ENCODE measurements around the gene SLC17A6. TPM values are rescaled to one million over a fixed set of nuclear protein-coding genes. Genes with fewer than 3 reads are reported as not detected.

The SLC17A6 gene
- not detected for polyA plus RNA-seq (ENCODE audit: insufficient read length in 3 of 3)

DNA sequence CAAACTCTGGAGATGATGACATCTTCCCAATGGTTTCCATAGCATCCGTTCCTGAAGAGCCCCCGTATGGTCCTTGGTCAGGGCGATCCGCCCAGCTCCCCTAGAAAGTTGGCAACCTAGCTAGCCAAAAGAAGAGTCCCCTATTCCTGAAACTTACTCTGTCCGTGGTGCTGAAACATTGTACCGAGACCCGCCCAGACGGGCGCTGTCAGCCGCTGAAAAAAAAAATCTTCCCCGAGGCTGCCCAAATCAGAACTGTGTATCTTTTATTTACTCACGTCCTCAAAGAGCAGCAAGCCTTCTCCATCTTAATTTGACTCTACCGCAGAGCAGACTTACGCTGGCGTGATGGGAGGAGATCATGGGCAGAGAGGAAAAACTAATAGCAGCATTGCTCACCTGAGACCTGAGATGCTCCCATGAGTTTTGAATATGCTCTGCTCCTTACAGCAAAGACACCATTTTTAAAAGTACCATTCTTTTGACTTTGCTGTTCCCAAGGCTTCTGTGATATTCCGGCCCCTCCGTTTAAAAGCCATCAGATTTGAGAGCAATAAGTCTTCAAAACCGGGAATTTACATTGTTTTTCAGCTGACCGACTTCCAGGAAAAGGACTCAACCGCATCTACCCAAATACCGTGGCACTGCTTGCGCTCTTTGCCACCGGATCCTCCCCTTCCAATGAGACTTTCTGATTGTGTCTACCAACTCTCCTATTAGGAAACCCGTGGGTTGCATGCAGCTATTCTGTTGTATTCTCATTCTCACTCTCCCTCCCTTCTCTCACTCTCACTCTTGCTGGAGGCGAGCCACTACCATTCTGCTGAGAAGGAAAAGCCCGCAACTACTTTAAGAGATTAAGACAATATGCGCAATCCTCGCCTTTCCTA, at the start of gene SLC17A6:
Gene SLC17A6, plus strand, starts transcription at position 786 of the 890 bp plus-strand sequence. CDS start 153 bp downstream, outside the sequence.
- peak; percentile 41 to 54 (median 53) for DNase-seq (ENCODE audit: low read depth in 3 of 3, low spot score in 2 of 3)

DNA sequence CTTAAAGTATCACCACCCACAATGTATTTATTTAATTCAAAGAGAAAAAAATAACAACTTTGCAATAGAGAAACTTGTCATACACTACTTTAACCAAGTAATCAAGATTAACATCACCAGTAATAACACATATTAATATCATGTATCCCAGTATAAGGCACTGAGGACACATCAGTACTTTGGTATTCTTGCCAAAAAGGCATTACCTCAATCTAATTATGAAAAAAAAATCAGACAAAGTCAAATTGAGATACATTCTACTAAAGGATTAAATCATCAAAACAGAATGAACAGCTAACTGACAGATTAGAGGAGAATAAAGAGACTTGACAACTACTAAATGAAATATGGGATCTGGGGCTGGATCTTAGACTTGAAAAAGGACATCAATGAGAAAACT, 35.8 kb upstream of the SLC17A6 start:
- DNase-seq (ENCODE audit: low read depth in 3 of 3, low spot score in 2 of 3), result no peak

DNA sequence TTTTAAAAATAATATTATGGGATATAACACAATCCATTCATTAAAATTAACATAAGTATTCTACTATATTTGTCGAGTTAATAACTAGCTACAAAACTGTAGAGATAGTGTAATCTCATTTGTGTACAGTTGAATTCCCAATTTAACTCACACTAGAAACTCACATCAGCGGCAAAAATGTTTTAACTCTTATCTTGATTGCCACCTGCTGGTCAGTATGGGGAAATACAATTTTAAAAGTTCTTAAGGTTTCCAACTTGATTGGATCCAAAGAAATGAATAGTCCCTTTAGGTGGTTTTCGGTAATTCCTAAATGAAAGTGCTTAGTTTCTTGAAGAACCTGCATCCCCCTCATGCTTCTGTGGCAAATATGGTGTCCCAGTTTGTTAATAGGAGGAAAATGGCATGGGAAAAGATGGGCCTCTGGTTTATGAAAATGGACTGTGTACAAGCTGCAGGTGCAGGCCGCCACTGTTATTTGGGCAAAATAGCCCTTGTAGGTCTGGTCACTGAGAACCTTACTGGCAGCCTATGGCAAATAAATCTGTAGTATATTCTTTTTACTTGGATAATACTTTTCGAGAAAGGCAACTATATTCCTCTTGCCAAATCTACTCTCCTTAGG, 33.7 kb upstream of the SLC17A6 start:
- peak in 2 of 3 donors; percentile 4 to 14 for DNase-seq (ENCODE audit: low read depth in 3 of 3, low spot score in 2 of 3)

DNA sequence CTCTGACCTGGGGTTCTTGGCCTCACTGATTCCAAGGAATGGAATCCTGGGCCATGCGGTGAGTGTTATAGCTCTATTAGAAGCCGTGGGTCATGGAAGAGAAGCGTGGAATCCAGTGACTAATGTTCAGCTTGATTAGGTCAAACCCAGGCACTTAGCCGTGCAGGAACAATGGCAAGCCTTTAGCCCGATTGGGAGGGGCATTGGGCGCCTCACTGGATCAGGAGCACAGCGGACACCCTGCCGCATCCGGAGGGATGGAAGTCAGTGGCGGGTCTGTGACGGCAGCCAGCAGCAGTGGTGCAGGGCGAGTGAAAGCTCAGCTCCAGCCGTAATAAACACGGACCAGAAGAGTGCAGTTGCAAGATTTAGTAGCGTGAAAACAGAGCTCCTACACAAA, 20.5 kb upstream of the SLC17A6 start:
- DNase-seq (ENCODE audit: low read depth in 3 of 3, low spot score in 2 of 3), result no peak

DNA sequence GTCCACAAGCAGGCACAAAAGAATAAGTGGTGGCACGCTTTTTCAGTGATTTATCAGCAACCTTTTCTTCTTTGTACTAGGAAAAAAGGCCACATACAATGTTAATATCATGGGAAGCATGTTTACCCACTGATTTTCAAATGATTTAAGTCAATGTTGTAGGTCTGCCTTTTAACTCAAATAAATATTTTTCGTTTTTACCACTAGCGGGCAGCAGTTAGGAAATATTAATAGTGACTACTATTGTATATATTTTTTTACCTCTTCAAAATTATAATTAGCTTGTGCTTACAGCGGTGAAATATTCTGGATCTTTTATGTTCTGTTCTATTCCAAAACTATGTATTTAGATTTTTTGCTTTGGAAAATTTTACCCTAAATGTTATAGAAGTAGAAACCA, 6.4 kb upstream of the SLC17A6 start:
- DNase-seq (ENCODE audit: low read depth in 3 of 3, low spot score in 2 of 3), result no peak

DNA sequence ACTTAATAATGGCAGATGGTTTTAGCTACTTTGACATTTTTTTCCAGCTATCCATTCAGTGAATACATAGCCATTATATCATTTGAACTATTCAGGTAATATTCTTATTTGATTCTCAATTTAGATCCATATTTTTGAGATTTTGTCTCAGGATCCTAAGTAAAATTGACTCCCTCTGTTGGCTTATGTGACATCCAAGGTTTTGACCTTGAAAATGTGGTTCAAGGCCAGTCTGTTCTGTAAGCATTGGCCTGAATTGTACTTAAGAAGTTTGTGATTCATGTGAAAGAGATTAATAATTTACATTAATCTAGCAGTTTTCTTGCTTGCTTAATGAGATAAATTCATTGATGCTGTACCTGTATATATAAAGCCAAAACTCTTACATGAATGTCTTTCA, 1.6 kb upstream of the SLC17A6 start:
- DNase-seq (ENCODE audit: low read depth in 3 of 3, low spot score in 2 of 3), result no peak

DNA sequence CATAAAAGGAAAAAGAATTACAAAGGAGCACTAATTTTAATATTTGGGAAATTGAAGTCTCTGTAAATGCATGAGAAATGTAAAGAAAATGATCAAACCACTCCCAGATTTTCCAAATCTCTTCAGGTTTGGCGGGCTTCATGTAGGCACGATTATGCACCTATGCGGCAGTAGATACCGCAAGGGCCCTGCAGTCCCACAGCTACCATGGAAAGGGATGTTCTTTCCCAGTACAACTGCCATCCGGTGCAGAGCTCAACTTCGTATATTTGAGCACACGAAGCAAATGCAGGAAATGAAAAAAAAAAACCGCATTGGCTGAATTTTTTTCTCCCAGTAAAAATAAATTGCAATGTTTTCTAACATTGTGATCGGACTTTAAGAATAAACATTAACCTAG, 1.4 kb downstream of the SLC17A6 start:
- DNase-seq (ENCODE audit: low read depth in 3 of 3, low spot score in 2 of 3), result no peak

DNA sequence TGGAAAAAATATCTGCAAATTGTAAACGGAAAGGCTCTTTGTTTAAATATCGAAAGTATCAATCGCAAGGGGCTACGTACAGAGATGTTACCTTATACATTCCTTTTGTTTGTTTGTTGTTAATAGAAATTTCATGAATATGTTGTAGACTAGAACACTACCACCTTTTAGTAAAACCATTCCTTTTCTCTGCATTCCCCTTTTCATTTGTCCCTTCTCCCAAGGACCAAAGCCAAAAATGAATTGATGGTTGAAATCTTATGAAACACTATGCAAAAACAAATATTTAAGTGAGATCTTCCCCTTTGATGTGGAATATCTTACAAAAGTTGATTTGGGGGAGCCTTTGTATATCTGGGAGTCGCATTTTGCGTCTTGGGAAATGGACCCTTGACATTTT, 2.1 kb downstream of the SLC17A6 start:
- DNase-seq (ENCODE audit: low read depth in 3 of 3, low spot score in 2 of 3), result no peak

DNA sequence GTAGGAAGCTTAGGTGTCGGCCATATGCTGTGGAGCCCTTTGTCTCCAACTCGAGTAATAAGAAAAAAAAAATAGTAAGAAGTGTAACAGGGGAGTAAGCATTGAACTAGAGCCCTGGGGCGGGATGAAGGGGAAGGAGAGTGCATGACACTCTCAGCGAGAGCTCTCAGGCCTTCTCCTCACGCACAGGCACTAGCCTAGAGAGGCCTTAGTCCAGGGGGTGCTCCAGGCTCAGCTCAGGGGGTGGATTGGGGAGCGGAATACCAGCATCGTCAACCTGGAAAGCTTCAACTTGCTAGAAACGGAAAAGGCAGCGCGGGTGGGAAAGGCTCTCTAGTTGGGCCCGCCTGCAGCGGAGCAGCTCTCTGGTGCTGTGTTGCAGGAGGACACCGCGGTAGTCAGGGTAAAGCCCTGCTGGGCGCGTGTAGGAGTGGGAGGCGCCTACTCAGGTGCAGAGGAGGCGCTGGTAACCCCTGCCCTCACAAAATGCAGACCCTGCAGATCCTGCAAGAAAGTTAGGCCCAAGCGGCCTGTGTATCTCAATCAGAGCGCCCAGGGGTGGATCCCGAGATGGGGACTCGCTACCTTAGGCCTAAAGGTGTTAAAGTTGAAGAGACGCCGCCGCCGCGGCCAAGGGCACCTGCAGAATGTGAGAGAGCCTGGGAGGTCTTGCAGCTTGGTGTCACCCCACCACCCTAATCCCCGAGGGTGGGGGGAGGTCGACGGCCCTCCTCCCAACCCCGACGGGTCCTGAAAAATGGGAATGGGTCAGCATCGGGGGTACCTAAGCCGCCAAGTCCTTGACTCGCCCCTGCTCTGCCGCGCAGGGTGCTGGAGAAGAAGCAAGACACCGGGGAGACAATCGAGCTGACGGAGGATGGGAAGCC, 2.8 kb downstream of the SLC17A6 start:
- DNase-seq (ENCODE audit: low read depth in 3 of 3, low spot score in 2 of 3), result no peak

DNA sequence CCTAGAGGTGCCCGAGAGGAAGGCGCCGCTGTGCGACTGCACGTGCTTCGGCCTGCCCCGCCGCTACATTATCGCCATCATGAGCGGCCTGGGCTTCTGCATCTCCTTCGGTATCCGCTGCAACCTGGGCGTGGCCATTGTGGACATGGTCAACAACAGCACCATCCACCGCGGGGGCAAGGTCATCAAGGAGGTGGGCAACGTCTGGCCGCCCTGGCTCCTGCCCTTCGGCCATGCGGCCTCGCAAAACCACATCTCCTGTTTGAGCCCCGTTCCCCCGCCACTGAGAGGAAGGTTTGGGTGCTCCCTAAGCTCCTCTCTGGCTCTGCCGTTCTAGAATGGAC, 3.4 kb downstream of the SLC17A6 start:
- DNase-seq (ENCODE audit: low read depth in 3 of 3, low spot score in 2 of 3), result no peak

DNA sequence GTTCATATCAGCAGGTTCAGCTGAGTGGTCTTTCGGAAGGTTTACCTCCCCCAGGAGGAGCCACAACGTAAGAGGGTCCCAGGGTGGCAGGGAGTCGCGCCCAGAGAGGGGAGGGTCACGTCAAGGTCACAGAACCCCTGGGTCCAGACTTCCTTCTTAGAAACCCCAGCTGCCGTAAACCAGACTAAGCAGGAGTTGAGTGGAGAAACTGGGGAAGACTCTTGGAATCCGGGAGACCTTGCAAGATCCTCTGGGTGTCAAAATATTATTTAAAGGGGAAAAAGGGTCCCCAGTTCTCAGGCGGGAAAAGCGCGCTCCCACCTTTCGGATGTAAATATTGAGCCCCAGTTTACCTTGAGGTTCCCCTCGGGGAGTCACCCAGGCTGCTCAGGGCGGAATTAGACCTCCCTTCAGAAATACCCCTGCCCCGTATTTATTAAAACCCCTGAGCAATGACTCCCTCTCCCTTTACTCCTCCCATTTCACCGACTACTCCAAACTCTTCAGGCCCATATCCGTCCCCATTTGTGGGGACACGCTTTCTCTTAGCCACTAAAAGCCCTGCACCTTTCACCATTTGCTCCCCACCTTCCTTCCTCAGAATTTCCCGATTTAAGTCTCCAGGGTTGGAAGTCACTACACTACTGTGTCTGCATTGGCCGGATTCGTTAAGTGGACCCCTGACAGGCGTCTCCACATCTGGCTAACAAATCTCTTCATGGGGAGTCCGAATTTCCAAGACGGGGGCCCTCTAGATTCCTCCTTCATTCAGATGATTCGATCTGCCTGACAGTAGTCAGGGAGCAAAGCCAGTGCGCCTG, 4.2 kb downstream of the SLC17A6 start:
- no peak for DNase-seq (ENCODE audit: low read depth in 3 of 3, low spot score in 2 of 3)

DNA sequence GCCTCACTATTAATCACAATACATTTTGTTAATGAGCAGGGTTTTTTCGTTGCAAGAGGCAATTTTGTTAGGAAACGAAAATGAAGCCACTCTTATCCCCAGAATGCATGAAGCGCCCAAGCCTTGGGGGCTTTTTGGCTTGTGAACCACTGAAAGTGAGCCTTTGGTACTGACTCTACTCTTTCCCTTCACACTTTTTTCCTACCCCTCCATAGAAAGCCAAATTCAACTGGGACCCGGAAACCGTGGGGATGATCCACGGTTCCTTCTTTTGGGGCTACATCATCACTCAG, 4.8 kb downstream of the SLC17A6 start:
- no peak for DNase-seq (ENCODE audit: low read depth in 3 of 3, low spot score in 2 of 3)

DNA sequence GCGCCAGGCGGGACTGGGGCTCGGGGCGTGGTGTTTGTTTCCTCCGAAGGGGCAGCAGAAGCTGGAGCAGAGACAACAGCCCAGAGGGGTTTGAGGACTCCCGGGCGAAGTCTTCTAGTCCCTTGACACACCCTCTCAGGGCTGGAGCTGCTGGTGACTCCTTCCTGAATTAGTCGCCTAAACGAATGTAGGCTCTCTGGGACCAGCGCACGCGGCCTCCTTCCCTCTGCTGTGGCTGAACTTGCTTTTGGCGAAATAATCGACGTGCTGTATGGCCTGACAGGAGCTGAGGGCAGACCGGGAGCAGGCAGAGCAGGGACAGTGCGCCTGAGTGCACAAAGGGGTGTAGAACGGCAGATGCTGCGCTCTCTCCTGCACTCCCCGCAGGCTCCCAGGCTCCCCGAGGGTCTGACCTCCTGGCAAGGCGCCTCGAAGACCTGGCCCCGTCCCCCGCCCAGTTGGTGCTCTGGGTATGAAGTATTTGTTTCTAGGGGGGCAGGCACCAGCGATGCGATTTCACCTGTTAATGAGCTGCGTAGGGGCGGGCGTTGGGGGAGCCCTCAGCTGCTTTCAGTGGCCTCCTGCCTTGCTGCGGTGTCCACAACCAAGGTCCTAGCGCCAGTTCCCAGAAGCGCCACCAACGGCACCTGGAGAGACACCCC, 5.3 kb downstream of the SLC17A6 start:
- no peak for DNase-seq (ENCODE audit: low read depth in 3 of 3, low spot score in 2 of 3)

DNA sequence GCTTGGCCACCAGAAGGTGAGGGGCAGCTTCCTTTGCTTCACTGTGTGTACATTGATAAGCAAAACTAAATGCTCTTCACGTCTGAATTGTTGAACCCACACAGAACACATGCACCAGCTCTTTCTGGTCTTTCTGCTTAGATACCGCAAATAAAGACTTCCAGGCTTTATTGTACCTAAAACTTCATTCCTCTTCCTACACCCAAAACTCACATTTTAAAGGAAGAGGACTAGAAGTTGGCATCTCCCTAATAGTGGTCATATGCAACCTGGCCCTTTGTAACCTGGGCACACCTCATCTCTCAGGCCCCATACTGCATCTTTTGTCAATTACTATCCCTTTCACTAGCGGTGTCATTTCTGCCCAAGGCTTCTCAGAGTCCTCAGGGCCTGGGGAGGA, 5.9 kb downstream of the SLC17A6 start:
- DNase-seq (ENCODE audit: low read depth in 3 of 3, low spot score in 2 of 3), result no peak

DNA sequence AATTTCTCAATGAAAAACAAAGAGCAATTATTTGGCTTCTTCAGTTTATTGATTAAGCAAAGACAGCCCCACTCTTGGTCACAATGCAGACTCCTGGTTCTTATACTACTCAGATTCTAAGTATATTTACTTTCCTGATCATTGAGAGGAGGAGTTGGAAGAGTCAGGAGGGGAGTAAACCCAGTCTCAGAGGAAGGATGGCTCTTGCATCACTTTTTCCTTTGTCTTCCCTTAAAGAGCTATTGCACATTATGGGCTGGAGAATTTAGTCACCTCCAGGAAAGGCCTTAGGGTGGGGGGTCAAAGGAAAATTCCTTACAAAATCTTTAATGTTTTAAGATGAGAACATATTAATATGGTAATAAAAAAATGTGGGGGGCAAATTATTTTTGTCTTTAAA, 8.1 kb downstream of the SLC17A6 start:
- DNase-seq (ENCODE audit: low read depth in 3 of 3, low spot score in 2 of 3), result no peak

DNA sequence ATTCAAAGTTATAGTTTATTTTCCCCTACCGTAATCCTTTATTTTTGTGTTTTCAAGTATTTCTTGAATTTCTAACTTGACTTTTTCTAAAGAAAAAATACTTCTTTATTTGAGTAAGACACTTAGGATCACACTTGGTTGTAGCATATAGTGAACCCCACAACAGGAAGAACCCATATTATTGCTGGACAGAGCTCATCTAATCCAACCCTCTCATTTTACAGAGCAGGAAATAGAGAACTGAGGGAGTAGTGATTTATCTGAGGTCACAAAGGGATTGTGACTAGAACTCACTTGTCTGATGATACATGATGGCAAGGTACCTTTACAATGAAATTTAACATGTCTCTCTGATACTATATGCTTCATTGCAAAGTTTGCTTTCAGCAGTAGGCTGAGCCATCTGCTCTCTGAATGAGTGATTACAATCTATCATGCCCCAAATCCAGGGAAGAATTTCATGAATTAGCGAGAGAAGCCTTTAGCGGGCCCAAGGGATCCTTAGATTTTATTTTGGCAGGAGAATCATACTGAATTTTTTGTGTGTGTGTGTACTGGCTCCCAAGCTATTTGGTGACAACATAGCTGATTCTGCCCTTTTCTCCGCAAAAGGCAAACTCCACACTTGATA, 9.8 kb downstream of the SLC17A6 start:
- no peak for DNase-seq (ENCODE audit: low read depth in 3 of 3, low spot score in 2 of 3)

DNA sequence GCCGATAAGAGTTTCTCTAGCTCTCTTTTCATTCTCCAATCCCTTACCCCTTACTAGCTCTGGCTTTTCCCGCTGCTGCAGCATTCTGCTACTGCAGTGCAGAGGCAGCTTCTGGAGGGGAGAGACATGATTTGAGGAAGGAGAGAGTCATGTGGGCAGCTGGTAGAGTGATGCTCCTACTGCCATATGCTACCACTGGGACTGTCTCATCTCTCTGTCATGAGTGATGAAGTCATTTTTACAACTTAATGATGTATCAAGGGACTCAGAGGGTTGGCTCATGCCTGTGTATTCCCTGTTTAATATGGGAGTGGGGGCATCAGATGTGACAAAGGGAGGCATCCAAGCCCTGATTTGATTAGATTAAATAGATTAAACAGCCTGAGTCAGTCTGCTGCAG, 11.3 kb downstream of the SLC17A6 start:
- DNase-seq (ENCODE audit: low read depth in 3 of 3, low spot score in 2 of 3), result no peak

DNA sequence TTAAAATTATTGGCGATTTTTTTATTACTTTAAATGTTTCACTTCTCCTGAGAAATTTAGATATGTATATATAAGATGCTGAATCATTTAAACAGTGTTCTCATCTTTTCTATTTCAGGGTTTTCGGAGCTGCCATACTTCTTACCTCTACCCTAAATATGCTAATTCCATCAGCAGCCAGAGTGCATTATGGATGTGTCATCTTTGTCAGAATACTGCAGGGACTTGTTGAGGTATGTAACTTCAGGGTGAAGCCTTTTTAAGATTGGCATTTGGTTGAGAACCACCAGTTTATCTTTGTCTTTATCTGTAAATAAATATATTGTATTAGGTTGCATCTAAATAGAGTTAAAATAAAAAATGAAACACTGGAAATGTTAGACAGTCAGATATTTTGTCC, 21.1 kb downstream of the SLC17A6 start:
- DNase-seq (ENCODE audit: low read depth in 3 of 3, low spot score in 2 of 3), result no peak

DNA sequence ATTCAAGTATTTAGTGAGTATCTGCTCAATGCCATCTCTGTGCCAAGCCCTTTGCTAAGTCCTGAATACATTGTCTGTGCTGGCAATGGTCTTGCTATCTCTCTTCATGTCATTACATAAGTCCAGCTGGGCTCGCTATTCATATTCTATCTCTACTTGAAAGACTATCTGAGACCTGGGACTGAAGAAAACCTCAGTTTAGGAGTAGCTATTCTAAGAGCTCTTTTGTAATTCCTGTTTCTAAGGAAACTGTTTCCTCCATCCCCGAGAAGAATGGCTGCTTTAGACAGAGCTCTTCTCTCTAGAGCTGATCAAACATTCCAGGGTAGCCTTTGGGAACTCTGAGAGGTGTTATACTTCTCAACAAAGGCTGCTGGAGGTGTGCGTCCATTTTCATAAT, 33.0 kb downstream of the SLC17A6 start:
- DNase-seq (ENCODE audit: low read depth in 3 of 3, low spot score in 2 of 3), result no peak

DNA sequence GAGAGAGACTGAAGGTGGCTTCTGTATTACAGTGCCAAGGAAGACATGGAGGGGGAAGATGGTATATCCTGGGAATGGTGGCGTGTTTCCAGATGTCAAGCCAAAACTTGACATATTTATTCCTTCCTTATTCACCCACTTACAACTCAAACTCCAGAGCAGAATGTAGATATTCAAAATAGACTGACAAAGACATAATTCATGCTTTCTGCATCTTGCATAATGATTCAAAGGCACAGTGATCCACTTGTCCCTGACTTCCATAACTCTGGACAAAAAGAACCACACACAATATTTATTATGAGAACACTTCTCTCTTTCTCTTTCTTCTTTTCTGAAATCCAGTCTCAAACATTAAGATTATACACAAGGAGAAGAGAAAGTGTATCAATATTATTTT, 48.9 kb downstream of the SLC17A6 start:
- DNase-seq (ENCODE audit: low read depth in 3 of 3, low spot score in 2 of 3), result no peak
